GM19463 (cell line): Measurements from ENCODE around the gene CCDC3.
"Not testable (repeated sequence)": the region's sequence is repeated elsewhere in the genome, so short reads cannot be mapped to it uniquely, and the experiment has no call there.

ENCODE experiments used
- ATAC-seq: cut with Tn5 transposase; IDR thresholded peaks from one replicate; pipeline ENCODE4 v1.9.1; 2021; ENCODE audit warnings: mild to moderate bottlenecking, moderate library complexity; ENCODE audit not compliant: unreplicated experiment

CCDC3 gene

GRCh38 chr10:13001887-13002212, 337 bp upstream of the CCDC3 start:
- no peak for ATAC-seq

GRCh38 chr10:13000431-13000830, 1.1 kb downstream of the CCDC3 start:
- ATAC-seq: no peak

GRCh38 chr10:12999849-13000248, 1.7 kb downstream of the CCDC3 start:
- no peak for ATAC-seq

GRCh38 chr10:12995425-12995861, 6.1 kb downstream of the CCDC3 start:
- ATAC-seq: no peak

- no peak for ATAC-seq
Observed at GRCh38 chr10:12993595-12993994, 7.9 kb downstream of the CCDC3 start.

- no peak for ATAC-seq
Observed at GRCh38 chr10:12985347-12985746, 16.2 kb downstream of the CCDC3 start.

GRCh38 chr10:12984165-12984747, 17.3 kb downstream of the CCDC3 start:
- no peak for ATAC-seq

- not testable (repeated sequence) for ATAC-seq
Observed at GRCh38 chr10:12983568-12983967, 17.9 kb downstream of the CCDC3 start.

- ATAC-seq: no peak
Observed at GRCh38 chr10:12981570-12981969, 19.9 kb downstream of the CCDC3 start.

GRCh38 chr10:12980713-12981306, 20.7 kb downstream of the CCDC3 start:
- no peak for ATAC-seq

- ATAC-seq: no peak
Observed at GRCh38 chr10:12980102-12980661, 21.3 kb downstream of the CCDC3 start.

- no peak for ATAC-seq
Observed at GRCh38 chr10:12978891-12979290, 22.6 kb downstream of the CCDC3 start.

- no peak for ATAC-seq
Observed at GRCh38 chr10:12975906-12976305, 25.6 kb downstream of the CCDC3 start.

- no peak for ATAC-seq
Observed at GRCh38 chr10:12975266-12975665, 26.2 kb downstream of the CCDC3 start.

- ATAC-seq: no peak
Observed at GRCh38 chr10:12974491-12975199, 26.9 kb downstream of the CCDC3 start.

GRCh38 chr10:12974078-12974477, 27.4 kb downstream of the CCDC3 start:
- no peak for ATAC-seq

GRCh38 chr10:12973149-12973718, 28.3 kb downstream of the CCDC3 start:
- no peak for ATAC-seq

- no peak for ATAC-seq
Observed at GRCh38 chr10:12972146-12972545, 29.4 kb downstream of the CCDC3 start.

GRCh38 chr10:12971001-12971788, 30.3 kb downstream of the CCDC3 start:
- ATAC-seq: no peak

GRCh38 chr10:12969951-12970350, 31.6 kb downstream of the CCDC3 start:
- ATAC-seq: no peak

GRCh38 chr10:12966067-12966466, 35.4 kb downstream of the CCDC3 start:
- no peak for ATAC-seq
